ENCODE data around the gene PYGL. TPM values are rescaled to one million over a fixed set of nuclear protein-coding genes. Genes with fewer than 3 reads are reported as not detected.

Gene PYGL
- total RNA-seq, 1 donor from 2014 or later: 72.1 TPM

Other genes with a start within 250 kb of the PYGL start
- 48.2 TPM for gene NIN, start 113.3 kb downstream of the PYGL start, total RNA-seq
- gene ABHD12B, start 72.4 kb downstream of the PYGL start, total RNA-seq: not detected
- gene TRIM9, start 150.6 kb upstream of the PYGL start, total RNA-seq: 5.4 TPM